NCI-H2029 treated with DMSO at 0.1 percent for 48 hours (cell line): ENCODE measurements around the gene ZNF655.
A peak's percentile ranks its signal among the peaks of the same experiment; 100 is the strongest.
"Not testable (repeated sequence)": the region's sequence is repeated elsewhere in the genome, so short reads cannot be mapped to it uniquely, and the experiment has no call there.

Source experiments
- DNase-seq: peaks from one replicate; lab custom pipeline; 2025; lab: John Stamatoyannopoulos, UW

Gene ZNF655

DNA sequence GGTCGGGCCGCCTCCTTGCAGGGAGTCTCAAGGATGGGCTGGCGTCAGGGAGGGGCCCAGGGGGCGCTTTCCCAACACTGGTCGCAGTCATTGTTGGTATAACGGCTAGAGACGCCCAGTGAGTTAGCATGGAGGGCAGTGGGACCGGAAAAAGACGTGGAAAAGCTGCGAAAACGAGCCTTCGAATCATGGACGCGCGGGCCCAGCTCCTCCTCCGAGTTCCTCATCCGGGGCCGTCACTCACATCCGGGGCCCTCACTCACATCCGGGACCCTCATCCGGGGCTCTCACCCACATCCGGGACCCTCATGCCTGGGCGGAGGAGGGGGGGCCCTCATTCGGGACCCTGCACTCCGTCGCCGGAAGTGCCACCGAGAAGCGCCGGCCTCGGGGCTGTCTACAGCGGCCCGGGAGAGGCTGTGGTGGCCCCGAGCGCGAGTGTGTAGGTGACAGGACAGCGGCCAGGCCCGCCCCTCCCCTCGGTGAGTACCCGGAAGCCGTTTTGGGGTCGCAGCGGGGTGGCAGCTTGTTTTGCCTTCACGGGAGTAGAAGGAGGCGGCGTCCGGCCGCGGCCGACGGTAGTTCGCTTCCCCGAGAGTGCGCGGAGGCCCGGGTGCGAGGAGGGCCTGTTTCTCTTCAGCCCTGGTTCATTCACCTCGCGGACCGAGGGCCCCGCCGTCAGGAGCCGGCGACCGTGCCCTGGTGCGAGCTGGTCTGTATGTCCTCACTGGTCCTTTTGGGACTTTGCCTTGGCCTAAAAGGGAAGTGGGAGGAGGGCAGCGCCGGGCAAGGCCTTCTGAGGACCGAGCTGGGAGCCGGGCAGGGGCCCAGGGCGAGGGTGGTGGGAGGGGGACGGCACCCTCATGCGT lies at the start of gene ZNF655:
Gene ZNF655 (plus strand): TSS at position 337 of the 869 bp plus-strand sequence. CDS start 1,918 bp downstream, outside the sequence.
- DNase-seq = peak; percentile 65

DNA sequence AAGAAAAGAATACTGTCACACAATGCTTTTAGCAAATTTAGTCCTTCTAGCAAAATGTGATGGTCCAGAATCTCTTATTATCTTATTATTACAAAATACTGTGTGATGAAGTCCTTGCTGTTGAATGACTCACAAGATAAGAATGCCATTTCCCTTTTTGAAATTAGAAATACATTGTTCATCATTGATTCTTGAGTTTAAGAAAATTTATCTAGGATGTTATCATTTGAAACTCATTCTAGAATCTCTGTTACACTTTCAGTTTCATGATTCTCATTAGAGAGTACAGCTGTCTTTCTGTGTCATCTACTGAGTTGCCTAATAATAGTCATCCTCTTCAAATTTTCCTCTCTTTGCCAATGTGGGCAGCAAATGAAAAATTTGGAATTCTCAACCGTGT lies 44.4 kb upstream of the ZNF655 start:
- DNase-seq = no peak

- DNase-seq = no peak
Observed at GRCh38 chr7:99521399-99521798, 37.0 kb upstream of the ZNF655 start.

DNA sequence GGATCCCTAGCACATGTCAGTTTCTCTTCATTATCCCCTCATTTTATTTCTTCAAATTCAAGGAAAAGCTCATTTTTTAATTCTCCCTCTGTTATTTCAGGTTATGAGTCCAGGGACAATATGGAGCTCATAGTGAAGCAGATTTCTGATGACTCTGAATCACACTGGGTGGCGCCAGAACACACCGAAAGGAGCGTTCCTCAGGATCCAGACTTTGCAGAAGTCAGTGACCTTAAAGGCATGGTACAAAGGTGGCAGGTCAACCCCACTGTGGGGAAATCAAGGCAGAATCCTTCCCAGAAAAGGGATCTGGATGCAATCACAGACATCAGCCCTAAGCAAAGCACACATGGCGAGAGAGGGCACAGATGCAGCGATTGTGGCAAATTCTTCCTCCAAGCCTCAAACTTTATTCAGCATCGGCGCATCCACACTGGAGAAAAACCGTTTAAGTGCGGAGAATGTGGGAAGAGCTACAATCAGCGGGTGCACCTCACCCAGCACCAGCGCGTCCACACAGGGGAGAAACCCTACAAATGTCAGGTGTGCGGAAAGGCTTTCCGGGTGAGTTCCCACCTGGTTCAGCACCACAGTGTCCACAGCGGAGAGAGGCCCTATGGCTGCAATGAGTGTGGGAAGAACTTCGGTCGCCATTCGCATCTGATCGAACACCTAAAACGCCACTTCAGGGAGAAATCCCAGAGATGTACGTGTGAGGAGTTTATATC lies 32.6 kb upstream of the ZNF655 start:
- DNase-seq = no peak

DNA sequence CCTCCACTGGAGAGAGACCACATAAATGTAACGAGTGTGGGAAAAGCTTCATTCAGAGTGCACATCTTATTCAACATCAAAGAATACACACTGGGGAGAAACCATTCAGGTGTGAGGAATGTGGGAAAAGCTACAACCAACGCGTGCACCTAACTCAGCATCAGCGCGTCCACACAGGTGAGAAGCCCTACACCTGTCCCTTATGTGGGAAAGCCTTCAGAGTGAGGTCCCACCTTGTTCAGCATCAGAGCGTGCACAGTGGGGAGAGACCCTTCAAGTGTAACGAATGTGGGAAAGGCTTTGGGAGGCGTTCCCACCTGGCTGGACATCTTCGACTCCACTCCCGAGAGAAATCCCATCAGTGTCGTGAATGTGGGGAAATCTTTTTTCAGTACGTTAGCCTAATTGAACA lies 27.1 kb upstream of the ZNF655 start:
- DNase-seq = no peak

DNA sequence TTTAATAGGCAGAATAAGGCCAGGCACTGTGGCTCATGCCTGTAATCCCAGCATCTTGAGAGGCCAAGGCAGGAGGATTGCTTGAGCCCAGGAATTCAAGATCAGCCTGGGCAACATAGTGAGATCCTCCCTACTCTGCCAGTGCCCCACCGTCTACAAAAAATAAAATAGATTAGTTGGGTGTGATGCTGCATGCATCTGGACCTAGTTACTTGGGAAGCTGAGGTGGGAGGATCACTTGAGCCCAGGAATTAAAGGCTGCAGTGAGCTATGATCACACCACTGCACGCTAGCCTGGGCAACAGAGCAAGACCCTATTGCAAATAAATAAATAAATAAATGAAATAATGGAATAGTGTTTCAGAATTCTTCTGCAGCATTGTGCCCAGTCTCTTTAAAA lies 22.8 kb upstream of the ZNF655 start:
- no peak for DNase-seq

DNA sequence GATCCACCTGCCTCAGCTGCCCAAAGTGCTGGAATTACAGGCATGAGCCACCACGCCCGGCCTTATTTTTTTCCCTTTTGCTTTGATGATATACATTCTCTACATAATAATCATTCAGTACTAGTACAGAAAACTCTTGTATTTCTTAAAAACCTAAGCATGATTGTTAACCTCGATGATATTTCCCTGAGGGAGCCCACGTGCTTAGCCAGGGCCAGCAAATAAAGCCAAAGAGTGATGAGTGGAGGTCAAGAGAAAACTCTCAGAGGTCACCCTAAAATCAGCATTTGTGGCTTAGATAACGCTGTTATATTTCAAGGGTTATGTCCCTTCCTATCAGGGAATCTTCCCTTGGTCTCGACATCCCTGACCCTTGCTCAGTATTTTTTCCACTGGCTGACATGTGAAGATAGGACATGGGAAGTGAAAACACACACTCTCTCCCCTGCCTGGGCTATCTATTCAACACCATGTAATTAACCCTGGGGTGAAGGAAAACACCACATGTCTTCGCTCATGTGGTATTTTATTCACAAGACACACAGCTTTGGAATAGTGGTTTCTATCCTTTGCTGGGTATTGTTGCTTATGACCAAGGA lies 19.1 kb upstream of the ZNF655 start:
- DNase-seq = no peak

DNA sequence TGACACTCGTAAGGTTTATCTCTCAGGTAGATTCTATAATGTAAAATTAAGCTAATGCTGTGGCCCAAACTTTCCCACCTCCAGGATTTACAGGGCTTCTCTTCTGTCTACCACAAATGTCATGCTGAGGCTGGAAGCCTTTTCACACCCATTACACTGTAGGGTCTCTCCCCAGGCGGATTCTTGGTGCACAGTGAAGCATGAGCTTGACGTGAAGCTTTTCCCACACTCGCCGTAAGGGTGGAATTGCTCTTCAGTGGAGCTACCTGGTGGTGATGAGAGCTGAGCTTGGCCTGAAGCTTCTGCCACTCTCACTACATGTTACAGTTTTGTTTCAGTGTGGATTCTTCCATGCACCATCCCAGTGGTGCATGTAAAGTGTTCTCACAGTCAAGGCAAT lies 17.9 kb upstream of the ZNF655 start:
- DNase-seq = no peak

DNA sequence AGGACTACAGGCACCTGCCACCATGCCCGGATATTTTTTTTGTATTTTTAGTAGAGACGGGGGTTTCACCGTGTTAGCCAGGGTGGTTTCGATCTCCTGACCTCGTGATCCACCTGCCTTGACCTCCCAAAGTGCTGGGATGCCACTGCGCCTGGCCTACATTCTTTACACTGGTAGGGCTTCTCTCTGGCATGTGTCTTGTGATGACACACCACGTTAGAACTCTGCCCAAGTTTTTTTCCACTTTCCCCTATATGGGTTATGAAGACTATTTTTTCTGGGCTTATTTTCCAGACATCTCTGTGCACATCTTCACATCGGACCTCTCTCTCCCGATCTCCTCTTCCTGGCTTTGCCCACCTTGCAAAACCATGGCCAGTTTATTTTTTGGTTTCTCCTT lies 17.2 kb upstream of the ZNF655 start:
- DNase-seq = no peak

DNA sequence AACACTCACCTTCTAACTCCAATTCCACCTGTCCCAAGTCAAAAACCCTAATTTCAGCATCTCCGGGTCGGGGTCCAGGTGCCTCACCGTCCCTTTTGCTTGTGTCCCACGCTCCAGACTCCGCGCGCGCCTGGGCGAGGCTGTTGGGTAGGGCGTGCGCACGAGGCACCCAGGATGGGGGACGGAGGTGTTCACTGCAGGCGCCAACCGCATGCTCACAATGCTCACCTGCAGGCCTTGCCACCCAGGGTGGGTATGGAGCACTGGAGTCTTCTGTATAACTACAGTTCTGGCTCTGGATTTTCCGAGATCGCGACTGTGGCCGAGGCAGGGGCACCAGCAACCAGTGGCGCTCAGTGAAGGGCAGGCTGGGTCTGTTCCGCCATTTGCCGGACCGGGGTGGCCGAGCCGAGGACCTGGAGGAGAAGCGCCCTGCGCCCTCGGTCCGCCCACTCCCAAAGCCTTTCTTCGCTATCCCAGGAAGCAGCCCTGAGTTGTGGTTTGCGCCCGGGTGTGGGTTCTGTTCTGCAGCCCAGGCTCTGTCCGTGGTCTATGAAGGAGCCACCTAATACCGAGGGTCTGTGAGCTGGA lies 15.3 kb upstream of the ZNF655 start:
- no peak for DNase-seq

DNA sequence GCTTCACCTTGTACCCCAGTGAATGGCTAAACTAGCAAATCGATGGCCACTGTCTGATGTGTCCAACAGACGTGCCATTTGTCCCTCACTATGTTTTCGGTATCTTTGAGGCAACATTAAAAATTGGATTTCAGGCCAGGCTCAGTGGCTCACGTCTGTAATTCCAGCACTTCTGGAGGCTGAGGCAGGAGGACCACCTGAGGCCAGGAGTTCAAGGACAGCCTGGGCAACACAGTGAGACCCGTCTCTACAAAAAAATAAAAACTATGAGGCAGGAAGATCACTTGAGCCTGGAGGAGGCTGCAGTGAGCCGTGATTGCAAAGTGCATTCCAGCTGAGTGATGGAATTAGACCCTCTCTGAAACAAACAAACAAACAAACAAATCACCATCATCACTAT lies 14.5 kb upstream of the ZNF655 start:
- DNase-seq = no peak

DNA sequence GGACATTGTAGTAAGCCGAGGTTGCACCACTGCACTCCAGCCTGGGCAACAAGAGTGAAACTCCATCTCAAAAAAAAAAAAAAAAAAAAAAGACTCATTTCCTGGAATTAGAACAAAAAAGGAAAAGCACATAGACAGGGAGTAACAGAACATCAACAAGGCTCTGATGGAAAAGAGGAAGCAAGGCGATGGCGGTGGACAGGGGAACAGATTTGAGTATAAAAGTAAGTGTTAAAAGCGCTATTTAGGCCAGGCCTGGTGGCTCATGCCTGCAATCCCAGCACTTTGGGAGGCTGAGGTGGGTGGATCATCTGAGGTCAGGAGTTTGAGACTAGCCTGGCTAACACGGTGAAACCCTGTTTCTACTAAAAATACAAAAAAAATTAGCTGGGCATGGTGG lies 13.1 kb upstream of the ZNF655 start:
- DNase-seq = not testable (repeated sequence)

DNA sequence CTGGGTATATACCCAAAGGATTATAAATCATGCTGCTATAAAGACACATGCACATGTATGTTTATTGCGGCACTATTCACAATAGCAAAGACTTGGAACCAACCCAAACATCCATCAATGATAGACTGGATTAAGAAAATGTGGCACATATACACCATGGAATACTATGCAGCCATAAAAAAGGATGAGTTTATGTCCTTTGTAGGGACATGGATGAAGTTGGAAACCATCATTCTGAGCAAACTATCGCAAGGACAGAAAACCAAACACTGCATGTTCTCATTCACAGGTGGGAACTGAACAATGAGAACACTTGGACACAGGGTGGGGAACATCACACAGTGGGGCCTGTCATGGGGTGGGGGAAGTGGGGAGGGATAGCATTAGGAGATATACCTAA lies 8.9 kb upstream of the ZNF655 start:
- not testable (repeated sequence) for DNase-seq

DNA sequence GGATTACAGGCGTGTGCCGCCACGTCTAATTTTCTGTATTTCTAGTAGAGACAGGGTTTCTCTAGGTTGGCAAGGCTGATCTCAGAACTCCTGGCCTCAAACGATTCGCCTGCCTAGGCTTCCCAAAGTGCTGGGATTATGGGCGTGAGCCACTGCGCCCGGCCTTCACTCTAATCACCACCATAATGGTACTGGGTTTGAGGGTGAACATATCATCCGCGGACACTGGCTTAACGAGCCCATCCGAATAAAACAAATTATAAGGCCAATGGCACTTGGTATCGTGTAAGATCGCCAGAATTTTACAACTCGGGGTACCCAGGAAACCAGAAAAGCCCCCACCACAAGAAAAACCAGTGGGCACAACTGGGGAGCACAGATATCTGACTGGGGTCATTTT lies 7.1 kb upstream of the ZNF655 start:
- DNase-seq = no peak

- DNase-seq = peak; percentile 37
Observed at GRCh38 chr7:99551767-99552463, 6.5 kb upstream of the ZNF655 start, which contains the start of gene FAM200A. FAM200A (minus strand) TSS chr7:99552114; CDS start chr7:99548407, 3,707 bp downstream.

DNA sequence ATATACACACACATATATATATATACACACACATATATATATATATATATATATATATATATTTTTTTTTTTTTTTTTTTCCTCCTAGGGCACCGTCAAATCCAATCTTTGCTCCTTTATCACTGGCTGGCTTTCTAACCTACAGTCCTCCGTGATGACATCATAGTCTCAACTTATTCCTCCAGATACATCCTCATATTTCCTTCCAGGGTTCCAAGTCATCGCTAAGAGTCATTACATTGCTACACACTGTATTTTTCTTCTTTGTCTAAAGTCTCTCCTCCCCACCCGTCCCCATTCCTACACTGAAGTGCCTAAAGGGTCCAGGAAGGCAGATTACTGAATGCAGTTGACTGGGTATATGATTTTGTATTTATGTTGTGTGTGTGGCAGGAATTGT lies 5.4 kb upstream of the ZNF655 start:
- DNase-seq = no peak

GRCh38 chr7:99554939-99555338 lies 3.5 kb upstream of the ZNF655 start:
- DNase-seq = no peak

DNA sequence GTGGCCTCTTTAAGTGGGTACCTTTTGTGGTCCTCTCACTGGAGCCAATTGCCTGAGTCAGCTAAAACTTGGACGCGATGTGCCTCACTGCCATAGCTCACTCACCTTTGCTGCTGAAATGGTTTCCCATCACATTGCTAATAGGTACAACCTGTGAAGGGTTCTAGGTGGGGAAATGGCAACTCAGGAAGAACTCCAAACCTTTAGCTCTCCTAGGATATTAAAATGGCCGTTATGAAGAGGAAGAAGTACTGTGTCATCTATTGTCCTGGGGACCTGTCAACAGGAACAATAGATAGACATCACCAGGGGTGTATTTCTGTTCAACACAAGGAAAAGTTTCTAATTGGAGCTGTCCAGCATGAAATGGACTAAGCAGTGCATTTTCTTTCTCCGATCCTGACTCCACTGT lies 1.2 kb upstream of the ZNF655 start:
- no peak for DNase-seq

DNA sequence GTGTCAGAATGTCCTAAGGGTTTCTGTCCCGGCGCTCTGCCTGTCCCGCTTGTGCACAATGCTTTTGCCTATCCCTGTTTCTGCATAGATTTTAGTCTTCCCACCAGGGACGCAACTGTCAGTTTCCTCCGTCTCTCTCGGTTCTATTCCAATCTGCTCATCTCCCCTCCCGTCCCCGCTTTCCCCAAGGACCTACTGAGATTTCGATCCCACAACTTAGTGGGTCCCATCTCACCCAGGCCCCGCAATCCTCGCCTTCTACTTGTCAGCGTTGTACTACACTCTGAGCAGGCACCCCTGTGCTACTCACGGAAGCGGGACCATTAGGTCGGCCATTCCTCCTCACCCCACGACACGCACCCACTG lies 519 bp upstream of the ZNF655 start:
- DNase-seq = no peak

GRCh38 chr7:99559175-99559915 lies 903 bp downstream of the ZNF655 start:
- DNase-seq = no peak
